HG03521 (cell line): ENCODE data around the gene PSME2.

Experiments used
- ATAC-seq: cut with Tn5 transposase; IDR thresholded peaks from one replicate; pipeline ENCODE4 v1.9.1; 2021; ENCODE audit warnings: mild to moderate bottlenecking, moderate library complexity; ENCODE audit not compliant: unreplicated experiment

The PSME2 gene, protein sequence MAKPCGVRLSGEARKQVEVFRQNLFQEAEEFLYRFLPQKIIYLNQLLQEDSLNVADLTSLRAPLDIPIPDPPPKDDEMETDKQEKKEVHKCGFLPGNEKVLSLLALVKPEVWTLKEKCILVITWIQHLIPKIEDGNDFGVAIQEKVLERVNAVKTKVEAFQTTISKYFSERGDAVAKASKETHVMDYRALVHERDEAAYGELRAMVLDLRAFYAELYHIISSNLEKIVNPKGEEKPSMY

DNA sequence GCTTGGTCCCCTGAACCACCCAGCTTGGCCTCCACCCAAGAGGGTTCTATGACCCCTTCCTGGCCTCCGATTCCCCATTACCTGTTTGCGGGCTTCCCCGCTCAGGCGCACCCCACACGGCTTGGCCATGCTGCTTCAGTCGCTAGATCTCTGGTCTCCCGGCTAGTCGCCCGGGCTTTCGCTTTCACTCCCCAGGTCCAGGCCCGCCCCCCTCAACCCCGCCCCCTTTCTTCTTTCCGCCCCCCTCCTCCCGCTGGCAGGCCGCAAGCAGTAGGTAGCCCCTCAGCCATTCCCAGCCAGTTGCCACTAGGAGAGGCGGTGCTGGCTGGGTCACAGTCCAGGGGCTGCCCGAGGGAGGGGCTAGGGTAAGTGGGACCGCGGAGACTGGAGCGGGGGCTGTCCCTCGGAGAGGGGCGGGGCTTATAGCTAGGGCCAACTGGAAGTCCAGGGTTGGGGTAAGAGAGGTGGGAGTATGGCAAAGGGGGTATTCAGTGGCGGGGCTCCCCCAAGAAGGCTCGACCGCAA lies at the start of gene PSME2:
Gene PSME2 (minus strand): TSS at position 158 of the 525 bp plus-strand sequence. CDS start 29 bp downstream, at position 129.
- ATAC-seq = peak; percentile 58

DNA sequence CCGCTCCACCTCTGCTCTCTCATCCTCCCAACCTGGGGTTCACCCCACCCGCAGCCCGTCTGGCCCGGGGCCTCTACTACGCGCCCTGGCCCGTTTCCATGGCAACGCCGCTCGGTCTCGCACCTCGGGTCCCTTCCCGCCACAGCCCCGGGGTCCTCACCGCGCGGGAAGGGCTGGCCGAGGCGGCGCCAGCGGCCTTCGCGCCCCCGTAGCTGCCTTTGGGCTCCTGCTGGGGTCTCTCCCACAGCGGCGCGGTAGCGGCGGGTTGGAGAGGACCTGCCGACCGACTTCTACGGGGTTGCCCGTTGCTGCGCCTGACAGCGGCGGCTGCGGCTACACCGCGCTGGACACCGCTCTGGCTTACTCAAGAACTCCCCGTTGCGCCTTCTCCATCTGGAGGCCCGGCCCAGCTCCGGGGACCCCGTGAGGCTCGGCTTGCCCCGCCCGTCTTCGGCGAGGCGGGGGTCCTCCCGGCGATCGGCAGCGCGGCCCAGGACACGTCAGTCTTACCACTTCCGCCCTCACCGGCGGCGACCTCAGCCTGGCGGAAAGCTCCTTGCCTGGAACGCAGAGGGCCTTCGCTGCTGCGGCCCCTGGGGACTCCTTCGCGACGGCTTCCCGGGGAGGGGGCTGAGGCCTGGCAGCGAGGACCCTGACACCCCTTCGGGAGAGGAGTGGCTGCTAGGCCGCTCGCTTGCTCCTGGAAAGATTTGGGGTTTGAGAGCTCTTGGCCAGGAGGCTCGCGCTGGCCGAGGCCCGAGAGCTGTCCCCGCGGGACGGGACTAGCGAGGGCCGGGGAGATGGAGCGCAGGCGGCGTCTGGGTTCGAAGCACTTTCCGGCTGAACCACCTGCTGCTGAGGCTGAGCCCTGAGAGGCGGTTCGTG lies 49.0 kb upstream of the PSME2 start, which contains the start of gene TM9SF1:
Gene TM9SF1 (minus strand): TSS at position 256 of the 885 bp plus-strand sequence. CDS start 422 bp downstream, outside the sequence.
- peak; percentile 76 for ATAC-seq

DNA sequence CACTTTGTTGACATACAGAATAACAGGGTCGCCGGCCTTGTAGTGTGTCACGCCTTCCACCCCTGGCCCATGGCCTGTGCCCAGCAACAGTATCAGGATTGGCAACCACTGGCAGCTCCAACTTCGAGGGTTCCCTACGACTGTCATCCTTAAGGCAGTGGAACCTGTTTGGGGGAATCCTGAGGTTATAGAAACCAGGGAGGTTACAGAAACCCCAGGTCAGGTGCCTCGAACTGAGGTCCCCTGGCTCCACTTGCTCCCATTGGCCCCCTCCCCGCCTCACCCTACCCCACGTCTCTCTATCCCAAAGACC lies 48.4 kb upstream of the PSME2 start:
- ATAC-seq = no peak

DNA sequence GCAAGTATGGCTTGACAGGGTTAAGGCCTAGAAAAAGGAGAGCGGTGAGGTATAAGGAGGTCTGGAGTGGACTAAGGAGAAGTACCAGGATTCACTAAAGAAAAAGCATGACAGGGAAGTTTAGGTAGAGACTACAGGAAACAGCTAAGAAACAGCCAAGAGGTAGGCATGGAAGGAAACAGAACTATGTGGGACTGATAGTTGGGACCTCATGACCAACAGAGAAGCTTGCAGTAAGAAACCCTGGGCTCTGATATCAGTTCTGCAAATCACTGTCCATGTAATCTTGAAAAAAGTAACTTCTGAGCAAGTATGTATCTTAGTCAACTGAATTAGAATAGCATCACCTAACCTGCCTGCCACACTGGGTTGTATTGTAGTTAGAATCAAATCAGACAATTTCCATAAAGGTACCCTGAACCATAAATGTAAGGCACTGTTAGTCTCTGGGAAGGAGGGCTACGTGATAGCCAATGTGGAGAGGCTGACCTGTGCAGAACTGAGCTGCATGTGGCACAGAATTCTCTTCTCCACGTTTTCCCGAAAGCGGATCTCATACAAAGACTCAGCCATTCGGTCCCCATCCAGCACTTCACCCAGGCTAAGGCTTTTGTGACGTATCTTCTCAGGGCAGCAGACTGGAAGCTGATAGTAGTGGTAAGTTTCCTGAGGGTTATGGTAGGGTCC lies 47.9 kb upstream of the PSME2 start:
- no peak for ATAC-seq

DNA sequence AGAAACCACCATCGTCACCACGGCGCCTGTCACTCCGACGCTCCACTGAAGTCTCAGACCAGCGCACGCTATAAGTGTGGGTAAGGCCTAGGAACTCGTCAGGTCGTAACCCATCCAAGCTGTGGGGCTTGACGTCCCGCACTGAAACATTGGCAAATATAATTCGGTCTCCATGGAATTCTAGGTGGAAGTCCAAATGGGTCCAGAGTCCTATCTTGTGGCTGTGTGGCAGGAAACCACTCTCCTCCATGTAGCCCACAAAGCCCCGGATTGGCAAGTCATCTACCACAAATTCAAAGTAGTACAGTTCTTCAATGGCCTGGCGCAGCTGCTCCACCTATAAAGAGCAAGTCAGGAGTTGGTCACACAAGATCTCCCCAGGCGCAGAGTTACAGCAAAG lies 46.5 kb upstream of the PSME2 start:
- ATAC-seq = no peak

DNA sequence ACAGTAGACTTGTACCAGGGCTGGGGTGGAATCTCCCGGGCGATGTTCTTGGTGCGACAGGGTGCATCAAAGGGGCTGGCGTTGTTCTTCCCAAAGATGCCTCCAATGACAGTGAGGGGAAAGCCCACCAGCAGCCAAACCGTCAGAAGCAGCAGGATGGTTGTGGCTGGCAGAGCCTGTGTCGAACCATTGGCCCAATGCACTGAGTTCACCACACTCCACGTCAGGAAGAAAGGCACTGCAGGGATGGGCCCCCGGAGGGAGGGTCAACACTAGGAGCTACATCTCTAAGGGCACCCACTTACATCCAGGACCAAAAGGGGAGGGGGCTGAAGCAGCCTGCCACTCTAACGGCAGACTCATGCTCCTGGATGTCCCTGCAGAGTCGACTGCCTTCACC lies 44.0 kb upstream of the PSME2 start:
- ATAC-seq = no peak

DNA sequence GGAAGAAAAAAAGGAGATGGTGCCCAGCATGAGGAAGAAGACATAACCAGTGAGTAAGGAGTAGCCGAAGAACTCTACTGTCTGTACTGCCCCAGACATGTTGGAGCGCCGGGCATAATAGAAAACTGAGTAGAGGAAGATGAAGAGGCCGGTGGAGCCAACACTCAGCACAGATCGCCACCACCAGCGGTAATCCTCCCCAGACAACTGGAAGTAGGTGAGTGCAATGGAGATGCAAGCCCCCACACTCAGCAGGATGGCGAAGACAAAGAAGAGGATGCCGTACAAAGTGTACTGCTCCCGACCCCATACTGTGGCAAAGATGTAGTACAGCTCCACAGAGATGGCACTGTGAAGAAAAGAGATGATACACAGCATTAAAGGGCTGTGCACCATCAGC lies 43.0 kb upstream of the PSME2 start:
- no peak for ATAC-seq

DNA sequence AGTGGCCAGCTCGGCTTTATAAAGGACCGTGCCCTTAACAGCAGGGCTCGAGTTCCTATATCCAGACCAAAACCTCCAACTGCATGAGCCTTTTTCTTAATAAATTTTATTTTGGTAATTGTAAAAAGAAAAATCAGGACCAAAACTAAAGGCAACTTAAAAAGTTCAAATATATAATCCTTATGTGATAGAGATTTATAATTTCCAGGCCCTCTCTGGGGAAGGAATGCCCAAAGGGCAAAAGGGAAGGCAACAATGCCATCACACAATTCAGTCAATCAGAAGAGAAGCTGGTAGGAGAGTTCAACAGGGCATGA lies 42.6 kb upstream of the PSME2 start:
- ATAC-seq = no peak

DNA sequence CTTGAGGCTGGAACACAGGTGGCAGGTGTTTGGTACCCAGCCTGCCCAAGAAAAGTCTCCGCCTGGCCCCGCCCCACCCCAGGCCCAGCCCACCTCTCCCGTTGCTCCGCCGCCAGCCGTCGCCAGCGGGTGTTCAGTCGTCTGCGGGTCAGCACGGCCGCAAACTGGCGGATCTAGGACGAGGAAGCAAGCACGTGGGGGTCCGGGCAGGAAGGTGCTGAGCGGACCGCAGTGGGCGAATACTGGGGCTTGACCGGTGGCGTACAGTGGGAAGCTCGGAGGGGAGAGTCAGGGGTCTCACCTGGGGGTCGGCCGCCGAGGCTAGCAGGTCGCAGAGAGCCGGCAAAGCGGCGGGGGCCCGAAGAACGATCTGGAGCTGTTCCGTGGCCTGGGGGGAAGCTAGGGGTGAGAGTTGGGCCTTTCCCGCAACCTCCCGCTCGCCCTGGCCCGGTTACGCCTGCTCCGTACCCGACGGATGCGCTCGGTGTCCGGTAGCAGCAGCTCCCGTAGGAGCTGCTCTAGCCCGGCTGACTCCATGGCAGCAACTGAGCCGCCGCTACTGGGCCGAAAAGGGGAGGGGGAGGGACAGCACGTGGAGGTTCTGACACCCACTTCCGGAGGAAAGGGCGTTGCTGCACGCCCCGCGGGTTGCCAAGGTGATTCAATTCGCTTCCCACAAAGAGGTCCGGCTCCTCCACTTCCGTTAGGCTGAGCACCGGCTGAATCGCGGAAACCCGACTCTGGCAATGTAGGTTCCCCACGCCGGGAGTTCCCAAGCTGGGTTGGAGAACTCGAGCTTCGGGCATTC lies 42.0 kb upstream of the PSME2 start, which contains the start of gene IPO4:
Gene IPO4 (minus strand): TSS at position 566 of the 808 bp plus-strand sequence. CDS start 29 bp downstream, at position 537.
- ATAC-seq = peak; percentile 87

DNA sequence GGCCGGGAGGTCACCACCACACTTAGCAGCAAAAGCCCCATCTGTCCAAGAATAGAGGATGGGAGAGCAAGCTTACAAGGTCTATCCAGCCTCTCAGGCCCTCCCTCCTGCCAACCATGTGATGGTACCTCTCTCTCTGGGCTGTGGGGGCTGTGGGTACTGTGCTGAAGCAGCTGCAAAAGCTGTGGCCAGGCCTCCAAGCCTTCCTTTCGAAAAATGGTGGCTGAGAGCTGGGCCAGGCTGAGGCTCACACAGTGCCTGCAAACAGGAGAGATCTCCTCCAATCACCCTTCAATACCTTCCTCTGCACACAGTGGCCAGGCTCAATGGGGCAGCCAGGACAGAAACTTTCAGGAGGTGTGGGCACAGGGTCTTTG lies 41.1 kb upstream of the PSME2 start:
- ATAC-seq = no peak

DNA sequence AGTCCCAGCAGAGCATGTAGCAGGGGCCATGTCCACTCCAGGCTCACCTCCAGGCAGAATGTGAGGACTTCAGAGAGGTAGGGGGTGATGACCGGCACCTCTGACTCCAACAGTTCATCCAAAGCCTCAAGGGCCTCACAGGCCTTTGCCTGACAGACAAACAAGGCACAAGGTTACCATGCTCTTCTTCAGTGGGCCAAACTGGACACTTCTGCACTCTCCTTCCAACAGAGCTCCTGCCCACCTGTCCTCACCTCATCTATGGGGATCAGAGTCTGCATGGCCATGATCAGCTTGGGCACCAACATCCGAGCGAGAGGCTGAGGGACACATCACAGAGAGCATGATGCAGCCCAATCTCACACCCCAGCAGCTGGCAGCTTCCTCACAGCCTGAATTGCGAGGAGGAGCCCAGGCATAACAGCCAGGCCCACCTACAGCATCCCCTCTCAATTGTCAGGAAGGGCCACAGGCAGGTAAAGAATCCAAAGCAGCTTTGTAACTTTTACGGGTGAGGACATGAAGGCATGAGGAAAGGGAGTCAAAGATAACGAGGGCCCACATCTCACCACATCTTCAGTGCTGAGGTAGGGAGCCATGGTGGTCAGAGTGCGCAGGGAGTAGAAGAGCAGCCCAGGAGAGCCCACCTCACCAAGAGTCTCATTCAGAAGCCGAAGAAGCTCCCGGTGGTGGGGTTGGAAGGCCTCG lies 40.6 kb upstream of the PSME2 start:
- no peak for ATAC-seq

DNA sequence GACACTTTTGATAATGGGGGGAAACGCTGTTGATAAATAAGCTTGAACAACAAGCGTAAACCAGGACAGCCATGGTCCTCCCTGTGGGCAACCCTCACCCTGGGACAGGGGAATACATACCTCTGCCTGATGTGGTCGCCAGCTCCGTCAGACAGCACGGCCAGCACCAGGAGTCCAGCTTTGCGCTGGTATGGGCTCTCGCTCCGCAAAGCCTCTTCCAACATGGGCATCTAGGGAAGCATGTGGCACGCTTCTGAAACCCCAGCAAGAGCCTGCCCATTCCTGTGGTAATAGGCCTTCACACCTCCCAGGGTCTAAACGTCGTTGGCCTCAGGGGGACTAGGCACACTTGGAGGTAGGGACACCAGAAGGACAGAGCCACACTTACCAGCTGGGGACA lies 39.3 kb upstream of the PSME2 start:
- ATAC-seq = no peak

DNA sequence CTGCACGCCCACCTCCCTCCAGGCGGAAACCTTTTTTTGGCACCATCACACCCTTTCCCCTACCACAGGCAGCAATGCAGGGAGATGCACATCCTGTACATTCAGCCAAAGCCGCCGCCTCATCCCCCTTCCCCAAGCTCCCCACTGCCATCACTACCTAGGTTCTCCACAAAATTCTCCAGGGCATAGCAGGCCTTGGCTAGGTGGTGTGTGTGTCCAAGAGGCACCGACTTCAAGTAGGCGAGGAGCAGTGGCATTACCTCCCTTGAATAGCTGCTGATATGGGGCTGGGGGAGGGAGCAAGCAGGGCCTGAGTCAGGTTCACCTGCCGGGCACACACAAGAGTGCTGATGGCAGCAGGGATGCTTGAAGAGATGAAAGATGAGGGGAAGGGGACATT lies 38.6 kb upstream of the PSME2 start:
- ATAC-seq = no peak

DNA sequence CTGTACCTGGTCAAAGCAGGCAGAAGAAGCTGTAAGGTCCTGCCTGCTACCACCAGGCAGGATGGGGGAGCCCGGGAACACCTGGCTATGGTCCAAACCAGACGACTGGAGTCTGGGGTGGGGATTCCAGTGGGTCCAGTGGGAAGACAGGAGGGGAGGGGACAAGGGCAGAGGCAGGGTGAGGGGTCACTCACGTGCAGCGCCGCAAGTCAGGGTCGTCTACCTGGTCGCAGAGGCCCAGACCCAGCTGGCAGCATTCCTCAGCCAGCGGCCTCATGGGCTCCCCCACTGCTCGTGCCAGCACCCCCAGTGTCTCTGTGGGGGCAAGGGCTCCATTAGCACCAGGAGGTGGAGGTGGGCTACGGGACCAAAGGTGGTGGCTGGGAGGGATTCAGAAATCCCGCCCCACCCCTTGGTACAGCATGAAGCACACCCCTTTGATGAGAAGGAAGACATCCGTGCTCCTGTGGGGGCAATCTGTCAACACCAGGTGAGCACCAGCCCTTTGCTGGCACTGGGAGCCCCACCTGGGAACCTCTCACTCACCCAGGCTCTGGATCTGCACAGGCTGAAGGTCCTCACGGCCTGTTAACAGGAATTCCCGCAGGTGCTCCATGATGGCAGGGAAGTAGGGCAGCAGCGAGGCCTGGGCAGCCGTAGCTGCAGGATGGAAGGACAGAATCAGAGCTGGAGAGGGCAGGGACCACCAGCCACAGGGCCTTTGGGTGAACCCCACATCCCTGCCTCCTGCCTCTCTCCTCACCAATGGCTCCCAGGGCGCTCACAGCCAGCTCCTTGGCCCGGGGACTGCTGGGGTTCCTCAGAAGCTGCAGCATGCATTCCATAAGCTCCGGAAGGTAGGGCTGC lies 37.9 kb upstream of the PSME2 start:
- ATAC-seq = no peak

DNA sequence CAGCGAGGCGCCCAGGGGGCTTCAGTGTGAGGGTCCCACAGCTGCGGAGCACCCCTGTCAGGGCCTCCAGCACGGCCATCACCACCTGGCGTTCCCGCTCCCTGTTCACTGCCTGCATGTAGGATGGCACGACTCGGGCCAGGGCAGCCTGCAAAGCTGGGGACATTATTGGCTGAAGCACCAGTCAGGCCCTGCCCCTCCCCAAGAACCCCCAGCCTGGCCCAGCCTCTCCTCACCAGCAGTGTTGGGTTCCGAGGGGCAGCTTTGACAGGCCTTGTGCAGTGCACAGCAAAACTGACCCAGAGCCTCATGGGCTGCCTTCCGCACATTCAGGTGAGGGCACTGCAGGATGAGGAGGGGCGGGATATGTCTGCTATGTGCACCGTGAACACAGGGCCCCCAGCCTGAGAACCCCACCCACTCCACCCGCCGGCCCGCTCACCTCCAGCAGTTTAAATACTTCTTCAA lies 36.6 kb upstream of the PSME2 start:
- ATAC-seq = no peak

DNA sequence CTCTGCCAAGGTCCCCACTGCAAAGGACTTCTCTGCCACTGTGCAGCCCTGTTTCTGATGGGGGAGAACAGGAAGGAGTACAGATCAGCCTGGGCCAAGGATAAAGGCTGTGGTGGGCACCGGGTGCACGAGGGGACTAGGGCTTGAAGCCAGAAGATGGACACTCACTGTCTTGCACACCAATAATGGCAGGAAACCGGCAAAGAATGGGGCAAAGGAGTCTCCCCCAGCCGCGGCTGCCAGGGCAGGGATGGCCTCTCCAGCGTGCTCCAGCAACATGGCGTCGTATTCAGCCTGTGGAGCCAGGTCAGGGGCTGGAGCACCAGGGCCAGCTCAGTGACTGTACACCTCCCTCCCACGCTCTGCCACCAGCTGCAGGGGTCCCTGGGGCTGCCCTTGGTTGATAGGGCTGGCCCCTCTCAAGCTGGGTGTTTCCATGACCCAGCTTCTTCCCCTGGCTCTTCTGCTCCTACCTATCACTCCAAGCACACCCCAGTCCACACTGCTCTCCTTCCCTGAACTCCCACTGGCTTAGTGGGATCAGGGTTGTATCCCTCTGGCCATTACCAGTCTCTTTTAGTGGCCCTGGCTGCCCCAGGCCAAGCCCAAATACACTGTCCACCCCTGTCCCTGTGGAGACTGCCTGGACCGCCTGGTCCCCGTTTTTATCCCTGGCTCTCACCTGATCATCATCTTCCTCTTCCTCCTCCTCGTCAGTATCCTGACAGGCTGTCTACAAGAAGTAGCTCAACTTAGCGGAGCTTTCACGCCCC lies 35.9 kb upstream of the PSME2 start:
- ATAC-seq = no peak

DNA sequence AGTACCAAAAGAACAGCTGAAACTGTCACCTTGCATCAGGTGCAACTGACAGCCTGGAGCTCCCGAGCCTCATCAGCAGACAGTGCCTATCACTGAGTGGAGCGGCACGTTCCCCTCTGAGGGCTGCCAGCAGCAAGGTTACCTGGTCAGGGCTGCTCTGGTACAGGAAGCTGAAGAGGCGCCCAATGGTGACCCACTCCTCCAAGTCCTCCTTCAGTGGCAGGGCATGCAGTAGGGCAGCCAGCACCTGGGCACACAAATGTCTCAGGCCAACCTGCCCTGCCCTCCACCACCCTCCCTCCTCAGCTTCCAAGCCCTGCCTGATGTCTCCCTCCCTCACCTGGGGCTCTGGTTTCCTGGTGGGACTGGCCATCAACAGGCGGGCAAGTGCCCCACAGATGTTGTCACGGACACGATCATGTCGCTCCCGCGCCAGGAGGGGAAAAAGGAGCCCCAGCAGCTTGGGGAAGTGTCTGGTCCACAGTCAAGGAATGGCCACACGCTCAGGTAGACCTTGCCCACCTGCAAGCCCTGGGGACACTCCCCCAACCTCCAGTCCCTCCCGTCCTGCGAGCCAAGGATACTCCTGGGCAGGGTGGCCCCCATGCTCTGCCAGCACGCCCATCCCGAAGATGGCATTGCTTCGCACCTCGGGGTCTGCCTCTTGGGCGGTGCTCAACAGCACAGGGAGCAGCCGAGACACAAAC lies 35.1 kb upstream of the PSME2 start:
- no peak for ATAC-seq
